CD4-positive, alpha-beta T cell (primary cell): Measurements from ENCODE around the gene LONP1. TPM values are rescaled to one million over a fixed set of nuclear protein-coding genes. Genes with fewer than 3 reads are reported as not detected.

Source experiments
- ATAC-seq: fragments of 200-7000 bp; cut with Tn5 transposase; one replicate; pipeline ENCODE4 v1.10.0; 2022; ENCODE audit warnings: mild to moderate bottlenecking; ENCODE audit not compliant: poor library complexity
- CTCF ChIA-PET: fragments of 350-600 bp; sonication (Branson Sonifier 250); formaldehyde crosslinking; loops from one replicate; lab custom pipeline; 2021; ENCODE audit warnings: antibody characterized with exemption, inconsistent platforms; lab: Charles Lee
- POLR2A ChIA-PET: fragments of 350-600 bp; sonication (Branson Sonifier 250); formaldehyde crosslinking; loops from one replicate; lab custom pipeline; 2021; ENCODE audit warnings: antibody characterized with exemption, inconsistent platforms; lab: Charles Lee
- DNase-seq, 14 experiments: peaks; one replicate each; pipeline ENCODE4 v3.0.0-alpha.2; 2013 to 2020; ENCODE audit warnings: mixed read lengths in 2 of 14
- H3K27ac ChIP-seq, 2 donors: one replicate each; pipeline versions ENCODE4 v1.5.1 to v1.7.0; 2013; ENCODE audit warnings: low read length in 2 of 2, low read depth in 1 of 2, mild to moderate bottlenecking in 1 of 2
- H3K27me3 ChIP-seq, 2 experiments: 1 replicate in 1 of 2; 2 replicates in 1 of 2; pipeline versions ENCODE4 v1.6.1 to v1.7.0; 2013; ENCODE audit warnings: low read length in 2 of 2, control low read depth in 1 of 2, mild to moderate bottlenecking in 1 of 2, moderate library complexity in 1 of 2; ENCODE audit not compliant: insufficient read depth in 2 of 2, control insufficient read depth in 1 of 2
- H3K36me3 ChIP-seq: one replicate; pipeline ENCODE4 v1.6.1; 2013; ENCODE audit warnings: low read length, control low read depth; ENCODE audit not compliant: insufficient read depth
- H3K4me1 ChIP-seq: one replicate; pipeline ENCODE4 v1.6.1; 2013; ENCODE audit warnings: low read length, control low read depth; ENCODE audit not compliant: insufficient read depth
- H3K4me3 ChIP-seq: one replicate; pipeline ENCODE4 v1.5.1; 2013; ENCODE audit warnings: mild to moderate bottlenecking, low read length, moderate library complexity
- H3K9me3 ChIP-seq, 2 experiments: 1 replicate in 1 of 2; 2 replicates in 1 of 2; pipeline versions ENCODE4 v1.6.1 to v1.7.0; 2013; ENCODE audit warnings: low read length in 2 of 2, mild to moderate bottlenecking in 2 of 2, control low read depth in 1 of 2, moderate library complexity in 1 of 2; ENCODE audit not compliant: control insufficient read depth in 1 of 2, insufficient read depth in 1 of 2
- H3K27ac Mint-ChIP-seq: one replicate; pipeline ENCODE4 v1.8.0; 2020; ENCODE audit warnings: mixed read lengths
- H3K27me3 Mint-ChIP-seq: one replicate; pipeline ENCODE4 v1.8.0; 2021; ENCODE audit warnings: mixed read lengths
- H3K36me3 Mint-ChIP-seq: one replicate; pipeline ENCODE4 v1.8.0; 2021; ENCODE audit warnings: low read depth, mixed read lengths
- H3K4me1 Mint-ChIP-seq: one replicate; pipeline ENCODE4 v1.8.0; 2021; ENCODE audit warnings: low read depth, mixed read lengths
- H3K4me3 Mint-ChIP-seq: one replicate; pipeline ENCODE4 v1.8.0; 2020; ENCODE audit warnings: mild to moderate bottlenecking, mixed read lengths
- H3K9me3 Mint-ChIP-seq: one replicate; pipeline ENCODE4 v1.8.0; 2020; ENCODE audit warnings: mixed read lengths
- CTCF ChIP-seq: fragments of 200-600 bp; IDR thresholded peaks from one replicate; pipeline ENCODE4 v1.8.0; 2022; ENCODE audit warnings: antibody characterized with exemption, mild to moderate bottlenecking
- intact Hi-C, 2 experiments: fragments of 100-400 bp; cut with DNase I in 1 of 2; cut with micrococcal nuclease in 1 of 2; formaldehyde crosslinking; loops; one replicate each; pipeline versions ENCODE4 v1.15.1 to v1.9.0; 2023 to 2025; cut with DNase I, micrococcal nuclease
- total RNA-seq, 174 experiments: library from RNA in 2 of 174; stranded (reverse) in 2 of 174; gene quantifications; one replicate each; pipeline ENCODE4 v1.2.3 and lab custom pipeline; 2021 to 2026

The LONP1 gene
- total RNA-seq, 2 experiments from 2014 or later, result 88.7 to 91.0 TPM

- H3K27ac Mint-ChIP-seq, result peak overlapping the region; percentile 55
- H3K27me3 ChIP-seq, result no peaks in the 10 kb centered on the region
- no peaks in the 10 kb centered on the region for H3K9me3 ChIP-seq
- H3K9me3 Mint-ChIP-seq, result no peaks in the 10 kb centered on the region
- H3K36me3 Mint-ChIP-seq, result peaks cover 38% of the 10 kb centered on the region
- H3K27me3 Mint-ChIP-seq, result no peaks in the 10 kb centered on the region
- H3K4me3 ChIP-seq, result no peak overlapping the region
- H3K27ac ChIP-seq, result no peak overlapping the region
- peaks cover 32% of the 10 kb centered on the region for H3K36me3 ChIP-seq
- DNase-seq, result no peak
- peak overlapping the region; percentile 45 for H3K4me3 Mint-ChIP-seq
- TF ChIP-seq CTCF, result no peak
- ChIA-PET POLR2A (no interaction called here), CTCF (interaction anchor here (1.7 kb wide), 1 partner anchor 27 kb away, joined by 7 read pairs; the partner anchor contains the start of gene RPL36)
- peaks cover 34% of the 10 kb centered on the region for H3K4me1 ChIP-seq
- ATAC-seq, result no peak
- intact Hi-C loops, result no loop called here
- H3K4me1 Mint-ChIP-seq, result peaks cover 26% of the 10 kb centered on the region
Observed at GRCh38 chr19:5717215-5717935, 2.6 kb downstream of the LONP1 start.

- Mint-ChIP-seq H3K27ac (no peak overlapping the region), H3K9me3 (no peaks in the 10 kb centered on the region)
- POLR2A ChIA-PET, result interaction anchor here (1.1 kb wide), 1 partner anchor 24 kb away, joined by 3 read pairs; no protein-coding TSS in a partner anchor
Observed at GRCh38 chr19:5714816-5715215, 5.1 kb downstream of the LONP1 start.

GRCh38 chr19:5713228-5713627 is 6.7 kb downstream of the LONP1 start:
- ChIA-PET CTCF (interaction anchor here (1.3 kb wide), 1 partner anchor 23 kb away, joined by 4 read pairs; the partner anchor contains the start of gene RPL36), POLR2A (no interaction called here)
- Histone ChIP-seq H3K9me3 (no peaks in the 10 kb centered on the region), H3K4me1 (peaks cover 12% of the 10 kb centered on the region), H3K27me3 (no peaks in the 10 kb centered on the region), H3K27ac (no peak overlapping the region), H3K4me3 (no peak overlapping the region), H3K36me3 (peaks cover 55% of the 10 kb centered on the region)
- ATAC-seq, result no peak
- H3K36me3 Mint-ChIP-seq, result peaks cover 39% of the 10 kb centered on the region
- no peak overlapping the region for H3K4me3 Mint-ChIP-seq
- no peak overlapping the region for H3K27ac Mint-ChIP-seq
- no peaks in the 10 kb centered on the region for H3K9me3 Mint-ChIP-seq
- TF ChIP-seq CTCF, result no peak
- intact Hi-C loops, result no loop called here
- H3K4me1 Mint-ChIP-seq, result peaks cover 6% of the 10 kb centered on the region
- no peaks in the 10 kb centered on the region for H3K27me3 Mint-ChIP-seq
- no peak for DNase-seq

More at GRCh38 chr19:5714816-5715215, 5.1 kb downstream of the LONP1 start:
- Histone ChIP-seq H3K4me3 (no peak overlapping the region), H3K36me3 (peaks cover 51% of the 10 kb centered on the region), H3K27me3 (no peaks in the 10 kb centered on the region), H3K4me1 (peaks cover 26% of the 10 kb centered on the region), H3K9me3 (no peaks in the 10 kb centered on the region), H3K27ac (no peak overlapping the region)
- ATAC-seq (no peak), DNase-seq (no peak)
- intact Hi-C loops, result no loop called here
- TF ChIP-seq CTCF, result no peak
- Mint-ChIP-seq H3K27me3 (no peaks in the 10 kb centered on the region), H3K4me3 (no peak overlapping the region), H3K4me1 (peaks cover 18% of the 10 kb centered on the region), H3K36me3 (peaks cover 48% of the 10 kb centered on the region)
- CTCF ChIA-PET, result no interaction called here
